RPMI8226 (cell line): ENCODE results near the gene IFRD2.
A peak's percentile ranks its signal among the peaks of the same experiment; 100 is the strongest.
"Not testable (repeated sequence)": the region's sequence is repeated elsewhere in the genome, so short reads cannot be mapped to it uniquely, and the experiment has no call there.

Source experiments
- DNase-seq: peaks from one replicate; pipeline ENCODE4 v3.0.0-alpha.2; 2015

The IFRD2 gene

DNA sequence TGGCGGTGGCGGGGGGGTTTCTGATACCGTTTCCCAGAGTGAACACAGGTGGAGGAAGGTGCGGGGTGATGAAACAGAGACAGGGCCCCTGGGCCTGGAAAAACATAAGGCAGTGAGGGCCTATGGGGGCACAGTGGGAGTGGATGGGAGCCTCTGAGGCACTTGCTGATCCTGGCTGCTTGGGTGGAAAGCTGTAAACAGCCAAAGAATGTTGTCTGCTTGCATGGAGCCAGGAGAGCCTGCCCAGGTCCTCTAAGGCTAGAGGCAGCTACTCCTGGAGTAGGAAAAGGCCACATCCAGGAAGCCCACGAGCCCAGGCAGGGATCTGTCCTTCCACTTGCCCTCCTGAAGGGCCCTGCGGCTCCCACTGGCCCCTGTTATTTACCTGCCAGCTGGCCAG lies 26.2 kb downstream of the IFRD2 start:
- no peak for DNase-seq

DNA sequence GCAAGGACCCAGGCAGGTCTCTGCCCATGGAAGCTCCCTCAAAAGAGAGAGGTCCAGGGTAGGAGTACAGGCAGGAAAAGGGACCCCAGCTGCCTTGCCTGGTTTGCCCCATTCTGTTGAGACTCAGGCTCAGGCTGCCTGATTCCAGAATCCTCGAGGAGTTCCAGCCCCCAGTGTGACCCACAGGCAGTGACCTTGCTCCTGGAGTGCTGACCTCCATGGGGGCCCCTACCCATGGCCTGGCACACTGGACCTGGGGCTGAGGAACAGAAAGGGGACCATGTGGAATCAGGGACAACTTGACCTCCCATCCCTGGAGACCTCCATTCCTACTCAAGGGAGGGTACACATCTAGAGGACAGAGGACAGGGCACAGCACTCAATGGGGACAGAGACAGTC lies 26.7 kb downstream of the IFRD2 start:
- DNase-seq = no peak

DNA sequence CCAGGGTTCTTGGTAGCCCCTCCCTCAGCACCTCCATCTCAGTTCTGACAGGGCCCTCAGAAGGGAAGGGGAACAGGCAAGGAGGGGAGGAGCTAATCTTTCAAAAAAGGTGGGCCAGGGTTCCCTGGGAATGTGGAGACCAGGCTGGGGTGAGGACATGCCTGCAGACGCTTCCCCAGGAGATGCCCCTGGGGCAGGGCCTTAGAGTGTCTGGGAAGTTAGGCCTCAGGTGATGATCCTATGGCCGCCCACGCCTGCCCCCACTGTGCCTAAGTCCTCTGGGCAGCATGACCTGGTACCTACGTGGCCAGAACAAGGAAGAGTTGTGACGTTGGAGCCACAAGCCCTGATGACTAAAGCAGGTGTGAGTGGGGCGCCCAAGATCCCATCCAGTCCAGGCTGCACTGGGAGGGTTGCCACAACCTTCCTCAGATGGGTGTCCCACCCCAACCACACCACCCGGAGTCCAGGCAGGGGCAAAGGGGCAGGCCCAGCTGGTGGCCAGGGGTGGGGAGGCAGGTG lies 27.2 kb downstream of the IFRD2 start:
- no peak for DNase-seq

- DNase-seq = no peak
These were observed 27.8 kb downstream of the IFRD2 start for GRCh38 chr3:50264383-50264963.

GRCh38 chr3:50263478-50264382 lies 28.5 kb downstream of the IFRD2 start:
- no peak for DNase-seq

DNA sequence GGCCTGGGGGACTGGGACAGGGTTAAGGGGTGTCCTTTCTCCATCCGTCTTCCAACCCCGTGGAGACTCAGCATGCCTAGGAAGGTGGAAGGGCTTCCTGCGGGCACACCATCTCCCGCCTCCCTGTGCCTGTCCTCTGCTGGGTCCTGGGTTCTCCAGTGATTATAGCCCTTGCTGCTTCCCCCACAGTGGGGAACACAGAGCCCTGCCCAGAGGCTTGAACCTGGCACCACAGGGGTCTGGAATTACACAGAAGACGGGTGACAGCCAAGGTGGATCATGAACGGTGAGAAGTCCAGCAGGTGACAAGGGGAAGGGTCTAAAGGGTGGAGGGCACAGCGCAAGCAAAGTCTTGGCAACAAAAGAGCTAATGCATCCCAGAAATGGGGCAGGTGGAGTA lies 29.5 kb downstream of the IFRD2 start:
- no peak for DNase-seq

DNA sequence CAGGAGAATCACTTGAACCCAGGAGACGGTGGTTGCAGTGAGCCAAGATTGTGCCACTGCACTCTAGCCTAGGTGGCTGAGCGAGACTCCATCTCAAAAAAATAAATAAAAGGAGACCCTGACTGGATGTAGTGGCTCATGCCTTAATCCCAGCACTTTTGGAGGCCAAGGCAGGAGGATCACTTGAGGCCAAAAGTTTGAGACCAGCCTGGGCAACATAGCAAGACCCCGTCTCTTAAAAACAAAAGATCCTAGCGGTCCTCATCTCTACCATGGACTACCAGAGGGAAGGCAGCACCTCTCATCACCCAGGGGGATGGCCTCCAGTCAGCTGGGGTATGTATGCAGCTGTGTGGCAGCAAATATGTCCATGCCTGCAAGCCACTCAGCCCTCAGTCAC lies 30.0 kb downstream of the IFRD2 start:
- not testable (repeated sequence) for DNase-seq

- DNase-seq = no peak
These were observed 30.7 kb downstream of the IFRD2 start for GRCh38 chr3:50261505-50261904.

DNA sequence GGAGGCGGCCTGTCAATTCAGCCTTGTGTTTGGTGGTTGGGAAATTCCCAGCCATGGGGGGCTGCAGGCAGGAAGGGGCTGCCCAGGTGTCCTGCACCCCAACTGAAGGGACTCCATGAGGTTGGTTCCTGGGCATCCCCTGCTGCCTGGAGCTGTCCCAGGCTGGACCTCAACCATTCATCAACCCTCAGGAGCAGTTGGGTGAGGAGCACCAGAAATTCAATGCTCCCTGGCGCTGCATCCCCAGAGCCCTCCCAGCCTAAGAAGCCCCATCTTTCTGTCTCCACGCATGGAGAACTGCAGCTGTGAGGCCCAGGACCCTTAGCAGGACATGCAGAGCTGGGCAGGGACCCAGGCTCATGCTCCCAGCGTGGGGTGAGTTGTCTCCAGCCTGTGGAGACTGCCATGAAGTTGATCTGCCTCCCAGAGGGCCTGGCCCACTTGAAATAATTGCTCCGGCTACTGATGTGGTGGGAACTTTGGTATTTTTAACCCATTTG lies 31.2 kb downstream of the IFRD2 start:
- no peak for DNase-seq

DNA sequence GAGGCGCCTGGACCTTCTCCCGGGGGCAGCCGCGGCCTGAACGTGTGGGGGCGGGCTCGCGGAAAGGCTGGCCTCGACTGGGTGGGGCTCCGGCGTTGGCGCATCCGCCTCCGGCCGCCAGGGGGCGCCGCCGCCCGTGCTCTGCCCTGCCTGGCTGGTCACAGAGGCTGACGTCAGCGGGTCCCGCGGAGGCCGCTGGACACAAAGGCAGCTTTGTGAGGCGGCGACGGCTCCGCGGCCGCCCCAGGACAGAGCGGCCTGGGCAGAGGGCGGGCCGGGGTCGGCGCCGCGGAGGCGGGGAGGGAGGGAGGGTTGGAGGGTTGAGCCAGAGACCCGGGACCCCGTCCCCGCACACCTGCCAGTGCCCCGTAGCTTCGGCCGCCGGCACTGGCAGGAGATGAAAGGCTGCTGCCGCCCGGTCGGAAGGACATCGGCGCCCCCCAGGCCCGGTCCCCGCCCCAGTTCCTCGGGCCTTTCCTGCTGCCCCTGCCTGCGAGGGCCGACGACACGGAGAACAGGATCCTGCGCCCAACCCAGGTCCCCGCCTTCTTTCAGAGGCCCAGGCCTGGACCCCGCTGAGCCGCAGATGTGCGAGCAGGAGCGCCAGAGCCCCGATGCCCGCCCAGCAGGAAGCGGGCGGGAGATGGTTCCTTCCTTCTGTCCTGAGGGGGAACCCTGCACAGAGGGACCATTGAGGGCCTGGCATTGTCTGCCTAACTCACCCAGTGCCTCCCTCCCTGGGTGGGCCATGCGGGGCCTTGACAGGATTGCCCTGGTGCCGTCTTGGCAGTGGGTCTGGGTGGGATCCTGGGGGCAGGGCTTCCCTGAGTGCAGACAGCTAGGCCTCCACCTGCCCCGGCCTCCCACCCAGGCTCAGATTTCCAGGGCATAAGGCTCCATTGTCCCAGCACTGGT lies 31.9 kb downstream of the IFRD2 start:
- DNase-seq = peak; percentile 89

DNA sequence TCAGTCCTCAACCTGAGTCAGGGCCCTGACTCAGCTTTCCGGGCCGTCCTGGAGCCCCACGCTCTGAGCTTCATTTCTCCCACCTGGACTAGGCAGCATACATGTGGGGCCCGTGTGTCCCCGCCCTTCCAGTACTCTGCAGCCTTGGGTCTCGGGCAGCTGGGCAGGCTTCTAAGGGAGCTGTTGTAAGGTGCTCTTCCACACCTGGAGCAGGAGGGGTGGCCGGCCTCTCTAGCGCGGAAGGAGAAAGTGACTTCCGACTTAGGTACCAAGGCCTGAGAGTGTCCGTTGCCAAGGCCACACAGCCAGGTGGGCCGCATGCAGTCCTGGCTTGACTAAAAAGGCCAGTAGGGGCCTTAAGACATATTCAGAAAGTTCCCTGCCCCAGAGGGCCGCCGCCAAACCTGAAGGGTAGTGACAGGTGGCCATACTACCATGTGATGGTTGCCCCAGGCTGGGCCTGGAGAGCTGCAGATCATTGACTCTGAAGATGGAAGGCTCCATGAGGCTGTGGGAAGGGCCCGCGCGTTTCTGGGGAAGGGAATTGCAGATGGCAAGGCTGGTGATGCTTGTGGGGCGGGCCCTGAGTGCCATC lies 32.7 kb downstream of the IFRD2 start:
- no peak for DNase-seq

- no peak for DNase-seq
These were observed 33.2 kb downstream of the IFRD2 start for GRCh38 chr3:50258979-50259378.

DNA sequence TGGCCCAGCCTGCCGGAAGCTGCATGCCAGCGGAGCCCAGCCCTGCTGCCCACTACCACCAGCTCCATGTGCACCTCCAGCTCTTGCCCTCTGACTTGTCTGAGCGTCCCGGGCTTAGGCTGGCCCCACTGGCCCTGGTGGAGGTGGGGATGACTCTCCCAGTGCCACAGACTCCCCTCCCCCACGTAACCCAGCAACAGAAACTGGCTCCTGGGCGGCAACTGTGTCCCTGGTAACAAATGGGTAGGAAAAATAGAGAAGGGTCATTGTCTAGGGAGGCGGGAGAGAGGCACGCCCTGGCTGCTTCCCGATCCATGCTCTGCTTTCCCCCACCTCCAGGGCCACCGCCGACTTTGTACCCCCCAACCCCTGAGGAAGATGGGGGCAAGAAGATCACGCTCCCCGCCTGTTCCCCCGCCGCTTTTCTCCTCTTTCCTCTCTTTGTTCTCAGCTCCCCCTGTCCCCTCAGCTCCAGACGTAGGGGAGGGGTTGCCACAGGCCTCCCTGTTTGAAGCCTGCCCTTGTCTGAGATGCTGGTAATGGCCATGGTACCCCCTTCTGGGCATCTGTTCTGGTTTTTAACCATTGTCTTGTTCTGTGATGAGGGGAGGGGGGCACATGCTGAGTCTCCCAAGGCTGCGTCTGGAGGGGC lies 34.1 kb downstream of the IFRD2 start:
- DNase-seq = no peak

DNA sequence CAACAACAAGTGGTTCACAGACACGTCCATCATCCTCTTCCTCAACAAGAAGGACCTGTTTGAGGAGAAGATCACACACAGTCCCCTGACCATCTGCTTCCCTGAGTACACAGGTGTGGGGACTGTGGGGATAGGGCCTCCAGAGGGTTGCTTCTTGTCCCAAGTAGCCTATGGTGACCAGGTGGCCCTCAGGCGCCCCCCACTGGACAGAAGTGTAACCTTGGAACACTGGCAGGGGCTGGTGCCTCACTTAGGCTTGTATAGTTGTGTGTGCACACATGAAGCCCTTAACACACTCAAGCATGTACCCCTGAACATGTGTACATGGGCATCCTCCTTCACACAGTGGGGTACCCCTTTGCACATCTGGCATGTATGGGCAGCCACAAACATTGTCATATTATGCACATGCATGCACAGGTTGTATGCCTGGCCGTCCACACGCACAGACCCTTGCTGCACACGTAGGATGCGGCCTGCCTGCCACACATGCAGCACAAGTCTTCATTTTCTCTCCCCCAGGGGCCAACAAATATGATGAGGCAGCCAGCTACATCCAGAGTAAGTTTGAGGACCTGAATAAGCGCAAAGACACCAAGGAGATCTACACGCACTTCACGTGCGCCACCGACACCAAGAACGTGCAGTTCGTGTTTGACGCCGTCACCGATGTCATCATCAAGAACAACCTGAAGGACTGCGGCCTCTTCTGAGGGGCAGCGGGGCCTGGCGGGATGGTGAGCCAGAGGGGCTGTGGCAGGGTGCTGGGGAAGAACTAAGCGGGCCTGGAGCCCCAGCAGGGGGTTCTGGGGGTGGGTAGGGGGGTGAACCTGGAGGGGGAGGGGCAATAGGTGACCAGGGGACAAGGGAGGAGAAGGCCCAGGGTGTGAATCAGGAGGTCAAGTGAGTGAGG lies 35.0 kb downstream of the IFRD2 start:
- DNase-seq = peak; percentile 55

- DNase-seq = no peak
These were observed 37.0 kb downstream of the IFRD2 start for GRCh38 chr3:50255251-50255615.

DNA sequence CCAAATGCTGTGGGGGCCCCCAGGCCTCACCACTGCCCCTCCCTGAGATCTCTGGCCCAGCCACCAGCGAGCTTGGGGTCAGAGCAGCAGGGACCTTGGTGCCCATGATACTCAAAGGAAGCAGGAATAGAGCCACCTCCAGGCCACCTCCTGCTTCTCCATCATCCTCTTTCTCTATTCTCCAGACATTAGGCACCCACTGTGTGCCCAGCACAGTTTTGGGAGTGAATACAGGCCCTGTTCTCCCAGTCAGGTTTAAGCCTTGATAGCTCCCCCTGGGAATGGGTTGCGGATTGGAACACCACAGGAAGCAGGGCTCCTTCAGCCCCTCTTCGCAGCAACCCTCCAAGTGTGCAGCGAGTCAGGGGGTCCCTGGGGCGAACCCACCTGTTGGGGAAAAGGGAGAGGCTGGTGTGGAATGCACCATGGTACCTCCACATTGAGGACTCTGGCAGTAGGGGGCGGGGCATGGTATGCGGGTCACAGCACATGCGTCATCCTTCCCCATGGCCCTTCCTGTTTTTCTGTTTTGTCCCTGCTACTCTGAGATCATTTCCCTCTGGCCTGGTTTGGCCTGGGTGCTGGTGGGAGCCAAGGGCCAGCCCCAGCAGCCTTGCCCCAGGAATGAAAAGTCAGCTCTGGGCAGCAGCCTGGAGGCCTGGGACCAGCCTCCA lies 37.5 kb downstream of the IFRD2 start:
- DNase-seq = no peak

GRCh38 chr3:50251220-50251619 lies 41.0 kb downstream of the IFRD2 start:
- DNase-seq = no peak

DNA sequence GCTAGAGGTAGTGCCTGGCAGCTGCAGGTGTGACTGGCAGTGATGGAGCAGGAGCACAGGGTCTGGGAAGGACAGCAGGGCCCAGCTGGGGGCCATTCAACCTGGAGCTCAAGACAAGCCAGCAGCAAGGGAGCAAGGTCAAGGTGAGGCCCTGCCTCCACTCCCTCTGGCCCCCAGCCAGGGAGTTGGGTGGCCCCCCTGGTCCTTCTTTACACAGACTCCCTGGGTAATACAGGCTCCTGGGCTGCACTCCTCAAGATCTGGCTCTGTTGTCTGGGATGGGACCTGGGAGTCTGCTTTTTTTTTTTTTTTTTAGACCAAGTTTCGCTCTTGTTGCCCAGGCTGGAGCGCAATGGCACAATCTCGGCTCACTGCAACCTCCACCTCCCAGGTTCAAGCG lies 41.7 kb downstream of the IFRD2 start:
- no peak for DNase-seq

DNA sequence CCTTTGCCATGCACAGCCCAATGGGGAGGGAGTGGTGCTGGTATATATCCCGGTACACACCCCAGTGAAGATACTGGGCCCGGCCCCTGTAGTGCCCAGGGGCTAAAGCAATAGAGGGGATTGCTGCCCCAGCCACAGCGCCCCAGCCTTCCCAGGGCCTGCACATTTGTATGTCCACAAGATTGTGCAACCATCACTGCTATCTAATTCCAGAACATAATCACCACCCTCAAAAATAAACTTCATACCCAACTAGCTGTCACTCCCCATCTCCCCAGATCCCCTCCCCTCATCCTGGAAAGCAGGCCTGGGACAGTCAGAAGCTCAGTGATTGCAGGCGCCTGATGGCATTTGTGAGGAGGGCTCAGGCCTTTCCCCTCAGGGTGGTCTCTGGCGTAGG lies 42.8 kb downstream of the IFRD2 start:
- DNase-seq = no peak

- no peak for DNase-seq
These were observed 43.8 kb downstream of the IFRD2 start for GRCh38 chr3:50248387-50248786.
